ENCODE data around the gene SLCO3A1. TPM values are rescaled to one million over a fixed set of nuclear protein-coding genes. Genes with fewer than 3 reads are reported as not detected.

SLCO3A1 gene
- total RNA-seq, 1 experiment from 2014 or later: 9.1 TPM

DNA sequence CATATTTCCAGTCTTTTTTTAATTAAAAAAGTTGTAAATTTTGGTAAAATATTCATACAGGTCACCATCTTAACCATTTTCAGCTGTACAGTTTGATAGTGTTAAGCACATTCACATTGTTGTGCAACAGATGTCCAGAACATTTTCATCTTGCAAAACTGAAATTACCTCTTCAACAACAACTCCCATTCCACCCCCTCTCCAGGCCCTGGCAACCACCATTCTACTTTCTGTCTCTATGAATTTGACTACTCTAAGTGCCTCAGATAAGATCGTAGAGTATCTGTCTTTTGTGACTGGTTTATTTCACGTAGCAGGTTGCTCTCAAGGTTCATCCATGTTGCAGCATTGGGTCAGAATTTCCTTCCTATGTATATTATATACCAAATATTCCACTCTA, 76.0 kb downstream of the SLCO3A1 start:
- no peak overlapping the region for H3K4me3 Mint-ChIP-seq
- TF ChIP-seq, protein P1, sequence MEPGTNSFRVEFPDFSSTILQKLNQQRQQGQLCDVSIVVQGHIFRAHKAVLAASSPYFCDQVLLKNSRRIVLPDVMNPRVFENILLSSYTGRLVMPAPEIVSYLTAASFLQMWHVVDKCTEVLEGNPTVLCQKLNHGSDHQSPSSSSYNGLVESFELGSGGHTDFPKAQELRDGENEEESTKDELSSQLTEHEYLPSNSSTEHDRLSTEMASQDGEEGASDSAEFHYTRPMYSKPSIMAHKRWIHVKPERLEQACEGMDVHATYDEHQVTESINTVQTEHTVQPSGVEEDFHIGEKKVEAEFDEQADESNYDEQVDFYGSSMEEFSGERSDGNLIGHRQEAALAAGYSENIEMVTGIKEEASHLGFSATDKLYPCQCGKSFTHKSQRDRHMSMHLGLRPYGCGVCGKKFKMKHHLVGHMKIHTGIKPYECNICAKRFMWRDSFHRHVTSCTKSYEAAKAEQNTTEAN (CRISPR knock-in tag; IDR thresholded peaks at IDR 0.05): no peak
- TF ChIP-seq IRF2 (CRISPR knock-in tag; IDR thresholded peaks at IDR 0.05; ENCODE audit: borderline replicate concordance, low read depth) (no peak), ZBTB21 (CRISPR knock-in tag; IDR thresholded peaks at IDR 0.05; ENCODE audit: borderline replicate concordance) (no peak), MYBL2 (CRISPR knock-in tag; IDR thresholded peaks at IDR 0.05) (no peak), TP53 (CRISPR knock-in tag; IDR thresholded peaks at IDR 0.05) (no peak), MXD4 (CRISPR knock-in tag; IDR thresholded peaks at IDR 0.05; ENCODE audit: borderline replicate concordance) (no peak), GRHL2 (CRISPR knock-in tag; IDR thresholded peaks at IDR 0.05; ENCODE audit: insufficient replicate concordance, severe bottlenecking) (no peak), ZNF138 (CRISPR knock-in tag; conservative IDR thresholded peaks at IDR 0.05) (no peak), JAZF1 (CRISPR knock-in tag; IDR thresholded peaks at IDR 0.05) (no peak), JUN (CRISPR knock-in tag; IDR thresholded peaks at IDR 0.05) (no peak), SOX15 (CRISPR knock-in tag; IDR thresholded peaks at IDR 0.05) (no peak), ZNF416 (CRISPR knock-in tag; IDR thresholded peaks at IDR 0.05) (no peak), ESRRA (CRISPR knock-in tag; IDR thresholded peaks at IDR 0.05; ENCODE audit: borderline replicate concordance) (no peak), CREM (CRISPR knock-in tag; IDR thresholded peaks at IDR 0.05) (no peak), OVOL2 (CRISPR knock-in tag; IDR thresholded peaks at IDR 0.05; ENCODE audit: borderline replicate concordance) (no peak)
- TF ChIP-seq, protein P2, sequence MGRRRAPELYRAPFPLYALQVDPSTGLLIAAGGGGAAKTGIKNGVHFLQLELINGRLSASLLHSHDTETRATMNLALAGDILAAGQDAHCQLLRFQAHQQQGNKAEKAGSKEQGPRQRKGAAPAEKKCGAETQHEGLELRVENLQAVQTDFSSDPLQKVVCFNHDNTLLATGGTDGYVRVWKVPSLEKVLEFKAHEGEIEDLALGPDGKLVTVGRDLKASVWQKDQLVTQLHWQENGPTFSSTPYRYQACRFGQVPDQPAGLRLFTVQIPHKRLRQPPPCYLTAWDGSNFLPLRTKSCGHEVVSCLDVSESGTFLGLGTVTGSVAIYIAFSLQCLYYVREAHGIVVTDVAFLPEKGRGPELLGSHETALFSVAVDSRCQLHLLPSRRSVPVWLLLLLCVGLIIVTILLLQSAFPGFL (CRISPR knock-in tag; IDR thresholded peaks at IDR 0.05; ENCODE audit: borderline replicate concordance): no peak
- TF ChIP-seq, protein P3, sequence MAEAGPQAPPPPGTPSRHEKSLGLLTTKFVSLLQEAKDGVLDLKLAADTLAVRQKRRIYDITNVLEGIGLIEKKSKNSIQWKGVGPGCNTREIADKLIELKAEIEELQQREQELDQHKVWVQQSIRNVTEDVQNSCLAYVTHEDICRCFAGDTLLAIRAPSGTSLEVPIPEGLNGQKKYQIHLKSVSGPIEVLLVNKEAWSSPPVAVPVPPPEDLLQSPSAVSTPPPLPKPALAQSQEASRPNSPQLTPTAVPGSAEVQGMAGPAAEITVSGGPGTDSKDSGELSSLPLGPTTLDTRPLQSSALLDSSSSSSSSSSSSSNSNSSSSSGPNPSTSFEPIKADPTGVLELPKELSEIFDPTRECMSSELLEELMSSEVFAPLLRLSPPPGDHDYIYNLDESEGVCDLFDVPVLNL (CRISPR knock-in tag; IDR thresholded peaks at IDR 0.05; ENCODE audit: borderline replicate concordance, low read depth): no peak
- TF ChIP-seq, protein P4, sequence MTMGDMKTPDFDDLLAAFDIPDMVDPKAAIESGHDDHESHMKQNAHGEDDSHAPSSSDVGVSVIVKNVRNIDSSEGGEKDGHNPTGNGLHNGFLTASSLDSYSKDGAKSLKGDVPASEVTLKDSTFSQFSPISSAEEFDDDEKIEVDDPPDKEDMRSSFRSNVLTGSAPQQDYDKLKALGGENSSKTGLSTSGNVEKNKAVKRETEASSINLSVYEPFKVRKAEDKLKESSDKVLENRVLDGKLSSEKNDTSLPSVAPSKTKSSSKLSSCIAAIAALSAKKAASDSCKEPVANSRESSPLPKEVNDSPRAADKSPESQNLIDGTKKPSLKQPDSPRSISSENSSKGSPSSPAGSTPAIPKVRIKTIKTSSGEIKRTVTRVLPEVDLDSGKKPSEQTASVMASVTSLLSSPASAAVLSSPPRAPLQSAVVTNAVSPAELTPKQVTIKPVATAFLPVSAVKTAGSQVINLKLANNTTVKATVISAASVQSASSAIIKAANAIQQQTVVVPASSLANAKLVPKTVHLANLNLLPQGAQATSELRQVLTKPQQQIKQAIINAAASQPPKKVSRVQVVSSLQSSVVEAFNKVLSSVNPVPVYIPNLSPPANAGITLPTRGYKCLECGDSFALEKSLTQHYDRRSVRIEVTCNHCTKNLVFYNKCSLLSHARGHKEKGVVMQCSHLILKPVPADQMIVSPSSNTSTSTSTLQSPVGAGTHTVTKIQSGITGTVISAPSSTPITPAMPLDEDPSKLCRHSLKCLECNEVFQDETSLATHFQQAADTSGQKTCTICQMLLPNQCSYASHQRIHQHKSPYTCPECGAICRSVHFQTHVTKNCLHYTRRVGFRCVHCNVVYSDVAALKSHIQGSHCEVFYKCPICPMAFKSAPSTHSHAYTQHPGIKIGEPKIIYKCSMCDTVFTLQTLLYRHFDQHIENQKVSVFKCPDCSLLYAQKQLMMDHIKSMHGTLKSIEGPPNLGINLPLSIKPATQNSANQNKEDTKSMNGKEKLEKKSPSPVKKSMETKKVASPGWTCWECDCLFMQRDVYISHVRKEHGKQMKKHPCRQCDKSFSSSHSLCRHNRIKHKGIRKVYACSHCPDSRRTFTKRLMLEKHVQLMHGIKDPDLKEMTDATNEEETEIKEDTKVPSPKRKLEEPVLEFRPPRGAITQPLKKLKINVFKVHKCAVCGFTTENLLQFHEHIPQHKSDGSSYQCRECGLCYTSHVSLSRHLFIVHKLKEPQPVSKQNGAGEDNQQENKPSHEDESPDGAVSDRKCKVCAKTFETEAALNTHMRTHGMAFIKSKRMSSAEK (CRISPR knock-in tag; IDR thresholded peaks at IDR 0.05; ENCODE audit: borderline replicate concordance): no peak
- TF ChIP-seq, protein P5, sequence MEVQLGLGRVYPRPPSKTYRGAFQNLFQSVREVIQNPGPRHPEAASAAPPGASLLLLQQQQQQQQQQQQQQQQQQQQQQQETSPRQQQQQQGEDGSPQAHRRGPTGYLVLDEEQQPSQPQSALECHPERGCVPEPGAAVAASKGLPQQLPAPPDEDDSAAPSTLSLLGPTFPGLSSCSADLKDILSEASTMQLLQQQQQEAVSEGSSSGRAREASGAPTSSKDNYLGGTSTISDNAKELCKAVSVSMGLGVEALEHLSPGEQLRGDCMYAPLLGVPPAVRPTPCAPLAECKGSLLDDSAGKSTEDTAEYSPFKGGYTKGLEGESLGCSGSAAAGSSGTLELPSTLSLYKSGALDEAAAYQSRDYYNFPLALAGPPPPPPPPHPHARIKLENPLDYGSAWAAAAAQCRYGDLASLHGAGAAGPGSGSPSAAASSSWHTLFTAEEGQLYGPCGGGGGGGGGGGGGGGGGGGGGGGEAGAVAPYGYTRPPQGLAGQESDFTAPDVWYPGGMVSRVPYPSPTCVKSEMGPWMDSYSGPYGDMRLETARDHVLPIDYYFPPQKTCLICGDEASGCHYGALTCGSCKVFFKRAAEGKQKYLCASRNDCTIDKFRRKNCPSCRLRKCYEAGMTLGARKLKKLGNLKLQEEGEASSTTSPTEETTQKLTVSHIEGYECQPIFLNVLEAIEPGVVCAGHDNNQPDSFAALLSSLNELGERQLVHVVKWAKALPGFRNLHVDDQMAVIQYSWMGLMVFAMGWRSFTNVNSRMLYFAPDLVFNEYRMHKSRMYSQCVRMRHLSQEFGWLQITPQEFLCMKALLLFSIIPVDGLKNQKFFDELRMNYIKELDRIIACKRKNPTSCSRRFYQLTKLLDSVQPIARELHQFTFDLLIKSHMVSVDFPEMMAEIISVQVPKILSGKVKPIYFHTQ (CRISPR knock-in tag; IDR thresholded peaks at IDR 0.05): no peak
- TF ChIP-seq, protein P6, sequence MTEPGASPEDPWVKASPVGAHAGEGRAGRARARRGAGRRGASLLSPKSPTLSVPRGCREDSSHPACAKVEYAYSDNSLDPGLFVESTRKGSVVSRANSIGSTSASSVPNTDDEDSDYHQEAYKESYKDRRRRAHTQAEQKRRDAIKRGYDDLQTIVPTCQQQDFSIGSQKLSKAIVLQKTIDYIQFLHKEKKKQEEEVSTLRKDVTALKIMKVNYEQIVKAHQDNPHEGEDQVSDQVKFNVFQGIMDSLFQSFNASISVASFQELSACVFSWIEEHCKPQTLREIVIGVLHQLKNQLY (CRISPR knock-in tag; IDR thresholded peaks at IDR 0.05): no peak
- peaks cover 50% of the 10 kb centered on the region for H3K4me1 Mint-ChIP-seq
- ChIA-PET CTCF (interaction anchor here (1.5 kb wide), 1 partner anchor 13 kb away, joined by 3 read pairs; no protein-coding TSS in a partner anchor), POLR2A (no interaction called here)
- no peak overlapping the region for H3K27ac Mint-ChIP-seq
- ATAC-seq: no peak
- peaks cover 23% of the 10 kb centered on the region for H3K27me3 Mint-ChIP-seq (ENCODE audit: low read depth)
- no peak for DNase-seq (ENCODE audit: low spot score)
- H3K36me3 Mint-ChIP-seq: no peaks in the 10 kb centered on the region
- H3K9me3 Mint-ChIP-seq: peaks cover 7% of the 10 kb centered on the region
